ENCODE data around the gene VN1R5. TPM values are rescaled to one million over a fixed set of nuclear protein-coding genes. Genes with fewer than 3 reads are reported as not detected.
"Not testable (repeated sequence)": the region's sequence is repeated elsewhere in the genome, so short reads cannot be mapped to it uniquely, and the experiment has no call there.

The VN1R5 gene
- total RNA-seq, 2 donors from 2014 or later, result not detected

- intact Hi-C loops (cut with DNase I), result no loop called here
Observed at GRCh38 chr1:247212627-247213617, 43.0 kb upstream of the VN1R5 start.

GRCh38 chr1:247216261-247216660, 39.6 kb upstream of the VN1R5 start:
- intact Hi-C loops (cut with DNase I), result no loop called here
- 37 to 52% methylated on average over 3 of the region's 3 CpGs for WGBS, 2 donors
- Histone ChIP-seq H3K9me3 (no peaks in the 10 kb centered on the region), H3K27me3 (no peaks in the 10 kb centered on the region), H3K4me1 (no peaks in the 10 kb centered on the region), H3K27ac (no peak overlapping the region), H3K4me3 (no peak overlapping the region), H3K36me3 (replicated peaks in 1 of 2; ENCODE audit: insufficient read depth in 1 of 2, low read depth in 2 of 2) (no peaks in the 10 kb centered on the region)
- ATAC-seq (no peak), DNase-seq (no peak)
- TF ChIP-seq CTCF (IDR thresholded peaks at IDR 0.05), result no peak
- no peak for TF ChIP-seq POLR2A (IDR thresholded peaks at IDR 0.05)

More at GRCh38 chr1:247212627-247213617, 43.0 kb upstream of the VN1R5 start:
- Histone ChIP-seq H3K9me3 (no peaks in the 10 kb centered on the region), H3K27ac (no peak overlapping the region), H3K36me3 (replicated peaks in 1 of 2; ENCODE audit: insufficient read depth in 1 of 2, low read depth in 2 of 2) (no peaks in the 10 kb centered on the region), H3K27me3 (no peaks in the 10 kb centered on the region), H3K4me1 (peaks cover 18% of the 10 kb centered on the region), H3K4me3 (no peak overlapping the region)
- 24 to 26% methylated on average over 1 of the region's 1 CpG for WGBS, 2 donors
- DNase-seq (no peak), ATAC-seq (no peak)
- no peak for TF ChIP-seq POLR2A (IDR thresholded peaks at IDR 0.05)
- TF ChIP-seq CTCF (IDR thresholded peaks at IDR 0.05), result no peak

GRCh38 chr1:247218121-247218651, 37.7 kb upstream of the VN1R5 start:
- WGBS, 2 donors, result 46 to 52% methylated on average over 5 to 6 of the region's 6 CpGs

GRCh38 chr1:247220280-247220679, 35.6 kb upstream of the VN1R5 start:
- H3K36me3 ChIP-seq (replicated peaks in 1 of 2; ENCODE audit: insufficient read depth in 1 of 2, low read depth in 2 of 2); H3K9me3 ChIP-seq; H3K27me3 ChIP-seq; H3K4me1 ChIP-seq; DNase-seq; intact Hi-C loops (cut with DNase I); ATAC-seq; H3K27ac ChIP-seq; H3K4me3 ChIP-seq: not testable (repeated sequence)
- 87 to 96% methylated on average over 8 to 22 of the region's 30 CpGs for WGBS, 2 donors

More at GRCh38 chr1:247218121-247218651, 37.7 kb upstream of the VN1R5 start:
- H3K4me1 ChIP-seq, result no peaks in the 10 kb centered on the region
- no peaks in the 10 kb centered on the region for H3K27me3 ChIP-seq
- intact Hi-C loops (cut with DNase I), result no loop called here
- no peak overlapping the region for H3K4me3 ChIP-seq
- H3K36me3 ChIP-seq (replicated peaks in 1 of 2; ENCODE audit: insufficient read depth in 1 of 2, low read depth in 2 of 2), result no peaks in the 10 kb centered on the region
- DNase-seq (no peak), ATAC-seq (no peak)
- no peak for TF ChIP-seq CTCF (IDR thresholded peaks at IDR 0.05)
- TF ChIP-seq POLR2A (IDR thresholded peaks at IDR 0.05), result no peak
- H3K9me3 ChIP-seq, result no peaks in the 10 kb centered on the region
- H3K27ac ChIP-seq, result no peak overlapping the region

GRCh38 chr1:247222840-247223239, 33.0 kb upstream of the VN1R5 start:
- 48 to 63% methylated on average over 3 of the region's 3 CpGs for WGBS, 2 donors
- no peaks in the 10 kb centered on the region for H3K4me1 ChIP-seq
- TF ChIP-seq CTCF (IDR thresholded peaks at IDR 0.05), result no peak
- TF ChIP-seq POLR2A (IDR thresholded peaks at IDR 0.05), result no peak
- ATAC-seq (no peak), DNase-seq (no peak)
- H3K4me3 ChIP-seq, result no peak overlapping the region
- H3K27me3 ChIP-seq, result no peaks in the 10 kb centered on the region
- no peak overlapping the region for H3K27ac ChIP-seq
- intact Hi-C loops (cut with DNase I), result no loop called here
- no peaks in the 10 kb centered on the region for H3K9me3 ChIP-seq
- H3K36me3 ChIP-seq (replicated peaks in 1 of 2; ENCODE audit: insufficient read depth in 1 of 2, low read depth in 2 of 2), result no peaks in the 10 kb centered on the region

All from body of pancreas (tissue), 4 donors.